NT2/D1 (cell line): Measurements from ENCODE around the gene DOCK8.

Source experiments
- SUZ12 ChIP-seq: IDR thresholded peaks from 2 replicates; pipeline ENCODE4 v1.6.1; 2011; ENCODE audit not compliant: insufficient read length, insufficient read depth; ENCODE audit errors: extremely low read depth
- YY1 ChIP-seq: IDR thresholded peaks from 2 replicates; pipeline ENCODE4 v1.6.1; 2011; ENCODE audit not compliant: insufficient read length, insufficient read depth
- ZNF274 ChIP-seq: IDR thresholded peaks from 2 replicates; pipeline ENCODE4 v1.6.1; 2011; ENCODE audit warnings: mild to moderate bottlenecking, low read depth, low read length

DNA sequence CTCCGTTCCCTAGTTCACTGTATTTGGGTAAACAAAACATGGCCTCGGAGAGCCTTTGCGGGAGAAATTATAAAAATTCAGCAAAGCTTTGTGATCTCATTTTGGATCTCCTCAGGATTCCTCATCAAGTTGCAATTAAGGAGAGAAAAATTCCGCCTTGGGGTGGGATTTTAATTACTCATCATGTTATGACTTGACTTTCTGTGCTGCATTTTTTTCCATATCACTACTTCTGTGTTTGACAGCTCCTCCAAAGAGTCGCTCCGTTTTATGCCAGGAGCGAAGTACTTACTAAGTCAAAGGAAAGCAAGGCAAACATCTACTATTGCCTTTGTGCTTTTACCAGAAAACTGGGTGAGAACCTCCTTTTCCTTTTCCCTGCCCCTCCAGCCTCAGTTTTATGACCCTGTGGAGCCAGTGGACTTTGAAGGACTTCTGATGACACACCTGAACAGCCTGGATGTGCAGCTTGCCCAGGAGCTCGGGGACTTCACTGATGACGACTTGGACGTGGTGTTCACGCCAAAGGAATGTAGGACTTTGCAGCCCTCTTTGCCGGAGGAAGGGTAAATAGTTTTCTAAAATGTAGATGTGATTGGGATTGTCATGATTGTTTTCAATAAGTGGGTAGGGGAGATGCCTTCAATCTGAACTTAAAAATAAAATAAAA lies 71.5 kb downstream of the DOCK8 start:
- TF ChIP-seq ZNF274 = no peak
- no peak for TF ChIP-seq YY1
- TF ChIP-seq SUZ12 = no peak
